RPMI7951 (cell line): ENCODE data around the gene CD93. TPM values are rescaled to one million over a fixed set of nuclear protein-coding genes. Genes with fewer than 3 reads are reported as not detected.

Experiments used
- DNase-seq: peaks from one replicate; pipeline ENCODE4 v3.0.0-alpha.2; 2012; ENCODE audit warnings: low read depth
- total RNA-seq: library from RNA; depleted of rRNA; stranded (reverse); fragments of >200 nt; shearing (Covaris generic); gene quantifications from 2 replicates; pipeline ENCODE4 v1.2.3, GENCODE V29; 2014; rRNA removed

Gene CD93
- total RNA-seq, 1 experiment from 2014 or later, result under 0.01 TPM

DNA sequence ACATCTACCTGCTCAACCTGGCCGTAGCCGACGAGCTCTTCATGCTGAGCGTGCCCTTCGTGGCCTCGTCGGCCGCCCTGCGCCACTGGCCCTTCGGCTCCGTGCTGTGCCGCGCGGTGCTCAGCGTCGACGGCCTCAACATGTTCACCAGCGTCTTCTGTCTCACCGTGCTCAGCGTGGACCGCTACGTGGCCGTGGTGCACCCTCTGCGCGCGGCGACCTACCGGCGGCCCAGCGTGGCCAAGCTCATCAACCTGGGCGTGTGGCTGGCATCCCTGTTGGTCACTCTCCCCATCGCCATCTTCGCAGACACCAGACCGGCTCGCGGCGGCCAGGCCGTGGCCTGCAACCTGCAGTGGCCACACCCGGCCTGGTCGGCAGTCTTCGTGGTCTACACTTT is 50.4 kb downstream of the CD93 start:
- DNase-seq, result no peak

DNA sequence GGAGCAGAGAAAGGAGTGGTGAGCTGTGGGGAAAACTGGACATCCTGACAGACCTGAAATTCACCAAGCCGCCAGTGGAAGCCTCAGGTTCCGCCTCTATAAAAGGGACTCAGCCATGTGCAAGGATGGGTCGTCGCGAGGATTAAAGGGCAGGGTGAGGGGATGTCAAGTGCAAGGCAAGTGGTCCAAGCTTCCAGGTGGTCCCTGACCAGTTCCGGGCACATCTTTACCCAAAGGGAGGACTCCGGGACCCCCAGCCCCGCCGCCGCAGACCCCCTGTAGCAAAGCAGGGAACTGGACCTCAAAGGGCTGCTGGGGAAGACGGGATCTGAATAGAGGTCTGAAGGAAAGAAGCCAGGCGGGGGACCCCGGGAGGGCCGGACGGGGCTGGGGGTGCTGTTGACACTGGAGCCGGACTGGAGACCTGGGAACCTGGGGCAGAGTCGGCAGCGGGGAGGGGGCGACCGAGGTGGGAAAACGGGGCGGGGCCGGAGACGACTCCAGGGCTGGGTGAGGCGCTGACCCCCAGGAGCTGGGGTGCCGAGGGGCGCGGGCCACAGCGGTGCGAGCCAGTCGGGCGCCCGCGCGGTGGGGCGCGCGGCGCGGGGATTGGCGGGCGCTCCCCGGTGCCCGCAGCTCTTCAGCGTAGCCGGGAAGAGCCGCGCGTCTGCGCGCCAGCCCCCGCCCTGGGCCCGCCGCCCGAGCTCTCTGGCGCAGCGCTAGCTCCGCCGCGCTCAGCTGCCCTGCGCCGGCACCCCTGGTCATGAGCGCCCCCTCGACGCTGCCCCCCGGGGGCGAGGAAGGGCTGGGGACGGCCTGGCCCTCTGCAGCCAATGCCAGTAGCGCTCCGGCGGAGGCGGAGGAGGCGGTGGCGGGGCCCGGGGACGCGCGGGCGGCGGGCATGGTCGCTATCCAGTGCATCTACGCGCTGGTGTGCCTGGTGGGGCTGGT is 51.1 kb downstream of the CD93 start, which contains the start of gene SSTR4:
Gene SSTR4, plus strand, starts transcription at position 592 of the 951 bp plus-strand sequence. Its CDS starts 172 bp downstream, at position 764.
- no peak for DNase-seq

DNA sequence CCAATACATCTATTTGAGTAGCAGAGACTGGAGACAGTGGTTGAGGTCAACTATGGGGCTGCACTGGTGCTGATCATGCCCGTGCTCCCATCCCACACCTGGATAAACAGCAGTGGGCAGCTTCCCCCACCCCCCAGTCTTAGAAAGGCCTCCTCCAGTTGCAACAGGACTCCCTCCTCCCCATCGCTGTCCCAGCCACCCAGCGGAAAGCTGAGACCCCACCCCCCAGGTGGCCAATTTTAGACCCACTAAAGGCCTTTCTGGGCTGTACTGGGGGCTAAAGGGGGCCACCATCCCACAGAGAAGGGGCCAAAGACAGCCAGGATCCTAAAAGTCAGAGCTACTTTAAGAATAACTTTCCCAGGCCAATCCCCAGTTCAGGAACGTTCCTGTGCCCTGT is 52.2 kb downstream of the CD93 start:
- DNase-seq, result no peak

DNA sequence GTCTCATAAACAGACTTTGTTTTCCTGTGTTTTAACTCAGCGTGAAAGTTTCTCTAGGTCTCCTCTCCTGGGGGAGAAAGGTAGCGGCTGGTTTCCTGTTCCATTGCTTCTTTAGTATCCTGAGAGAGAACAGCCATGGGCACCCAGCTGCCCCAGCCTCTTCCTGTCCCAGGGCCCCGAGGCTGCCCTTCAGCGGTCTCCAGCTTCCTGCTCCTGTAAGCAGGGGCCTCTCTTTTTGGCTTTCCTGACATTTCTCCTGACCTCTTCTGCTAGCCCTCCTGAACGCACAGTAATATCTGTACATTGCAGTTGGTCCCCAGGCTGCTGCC is 53.4 kb downstream of the CD93 start:
- no peak for DNase-seq

DNA sequence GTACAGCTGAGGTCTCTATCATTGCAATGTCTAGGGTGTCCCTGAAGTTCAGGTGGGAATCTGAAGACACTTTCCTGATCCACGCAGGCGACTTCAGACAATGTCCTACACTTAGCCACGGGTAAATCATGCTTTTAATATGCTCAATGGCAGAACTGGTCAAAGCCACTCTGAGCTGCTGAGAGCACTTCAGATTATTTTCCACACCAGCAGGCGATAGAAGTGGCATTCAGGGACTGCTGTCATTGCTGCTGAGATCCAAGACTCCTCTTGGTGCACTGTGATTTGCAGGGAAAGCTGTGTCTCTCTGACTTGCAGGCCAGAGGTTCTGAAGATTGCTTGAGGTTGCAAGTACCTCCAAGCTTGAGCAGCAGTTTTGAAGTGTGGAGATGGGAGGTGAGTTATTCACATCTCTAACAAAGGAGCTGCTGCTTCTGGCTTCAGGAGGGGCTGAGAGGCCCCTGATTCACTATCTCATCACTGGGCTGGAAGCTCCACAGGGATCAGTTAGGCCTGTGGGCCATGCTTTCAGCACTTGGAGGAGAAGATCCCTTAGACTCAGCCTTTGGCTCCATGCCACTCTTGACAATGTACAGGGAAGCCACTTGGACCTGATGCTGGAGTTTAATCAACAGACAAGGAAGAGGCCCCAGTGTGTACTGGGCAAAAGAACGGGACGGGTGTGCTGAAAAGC is 53.9 kb downstream of the CD93 start:
- DNase-seq, result no peak

DNA sequence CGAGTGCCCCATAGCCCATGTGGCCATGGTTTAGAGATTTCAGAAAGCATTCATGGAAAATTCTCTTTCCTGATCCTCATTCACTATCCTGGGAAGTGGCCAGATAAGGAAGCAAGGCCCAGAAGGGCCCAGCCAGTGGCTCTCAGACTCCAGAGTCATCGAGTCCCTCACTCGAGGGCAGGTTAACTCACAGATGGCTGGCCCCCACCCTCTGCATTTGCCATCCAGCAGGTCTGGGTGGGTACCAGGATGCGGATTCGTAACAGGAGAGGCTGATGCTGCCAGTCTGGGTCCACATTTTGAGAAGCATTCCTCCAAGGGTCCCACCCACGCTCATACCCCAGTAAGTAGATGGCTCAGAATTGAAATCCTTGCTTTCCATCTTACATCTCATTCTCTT is 54.8 kb downstream of the CD93 start:
- DNase-seq, result no peak

Other genes starting within 250 kb of the CD93 start
- not detected in 2 replicates for gene SSTR4, start 51.0 kb downstream of the CD93 start, total RNA-seq
- gene THBD, start 36.7 kb downstream of the CD93 start, total RNA-seq, result 18.0 and 19.6 TPM in 2 replicates